GM04503 (cell line): ENCODE measurements around the gene PDLIM4.

Experiments used
- DNase-seq: peaks from one replicate; pipeline ENCODE4 v3.0.0-alpha.2; 2012; ENCODE audit warnings: low read depth

Gene PDLIM4

GRCh38 chr5:132227485-132228240 lies 29.8 kb upstream of the PDLIM4 start, which contains the start of gene P4HA2:
P4HA2 (minus strand) TSS chr5:132227853; CDS start chr5:132218626, 9,227 bp downstream.
- no peak for DNase-seq

GRCh38 chr5:132228241-132229035 lies 29.1 kb upstream of the PDLIM4 start:
- no peak for DNase-seq

- DNase-seq = no peak
Observed at GRCh38 chr5:132229236-132229635, 28.3 kb upstream of the PDLIM4 start.

GRCh38 chr5:132230871-132231270 lies 26.6 kb upstream of the PDLIM4 start:
- DNase-seq = no peak

- no peak for DNase-seq
Observed at GRCh38 chr5:132232465-132232864, 25.0 kb upstream of the PDLIM4 start.

GRCh38 chr5:132233081-132233480 lies 24.4 kb upstream of the PDLIM4 start:
- no peak for DNase-seq

- no peak for DNase-seq
Observed at GRCh38 chr5:132233811-132234683, 23.4 kb upstream of the PDLIM4 start.

- no peak for DNase-seq
Observed at GRCh38 chr5:132234684-132235062, 22.8 kb upstream of the PDLIM4 start.

- DNase-seq = no peak
Observed at GRCh38 chr5:132235340-132235739, 22.2 kb upstream of the PDLIM4 start.

GRCh38 chr5:132237141-132237540 lies 20.4 kb upstream of the PDLIM4 start:
- no peak for DNase-seq

- DNase-seq = no peak
Observed at GRCh38 chr5:132237670-132238069, 19.8 kb upstream of the PDLIM4 start.

GRCh38 chr5:132238169-132238744 lies 19.2 kb upstream of the PDLIM4 start:
- no peak for DNase-seq

GRCh38 chr5:132238901-132239500 lies 18.5 kb upstream of the PDLIM4 start:
- no peak for DNase-seq

GRCh38 chr5:132239776-132240175 lies 17.7 kb upstream of the PDLIM4 start:
- no peak for DNase-seq

GRCh38 chr5:132243366-132243977 lies 14.0 kb upstream of the PDLIM4 start:
- DNase-seq = no peak

- DNase-seq = no peak
Observed at GRCh38 chr5:132245593-132245992, 11.9 kb upstream of the PDLIM4 start.

- DNase-seq = no peak
Observed at GRCh38 chr5:132246806-132247205, 10.7 kb upstream of the PDLIM4 start.

GRCh38 chr5:132250547-132250946 lies 6.9 kb upstream of the PDLIM4 start:
- DNase-seq = no peak

GRCh38 chr5:132251220-132251725 lies 6.2 kb upstream of the PDLIM4 start:
- no peak for DNase-seq

- no peak for DNase-seq
Observed at GRCh38 chr5:132253008-132253441, 4.5 kb upstream of the PDLIM4 start.
